ENCODE results near the gene TIGD1. TPM values are rescaled to one million over a fixed set of nuclear protein-coding genes. Genes with fewer than 3 reads are reported as not detected.

Gene TIGD1
- total RNA-seq, 1 donor from 2014 or later: 1.2 TPM

GRCh38 chr2:232592772-232593395 is 42.5 kb upstream of the TIGD1 start:
- Histone ChIP-seq H3K4me1 (peaks cover 30% of the 10 kb centered on the region), H3K4me3 (no peak overlapping the region), H3K36me3 (no peaks in the 10 kb centered on the region), H3K9me3 (no peaks in the 10 kb centered on the region), H3K27ac (no peak overlapping the region), H3K27me3 (no peaks in the 10 kb centered on the region)
- DNase-seq (ENCODE audit: extremely low spot score in 2 of 2): no peak
- intact Hi-C loops (cut with DNase I): no loop called here
- TF ChIP-seq POLR2AphosphoS5 (IDR thresholded peaks at IDR 0.05; ENCODE audit: insufficient read depth in 1 of 2, low read depth in 1 of 2): peak in 1 of 2 donors; percentile 77
- TF ChIP-seq POLR2A (IDR thresholded peaks at IDR 0.05): no peak

- no peak overlapping the region for H3K4me3 ChIP-seq
- DNase-seq (ENCODE audit: extremely low spot score in 2 of 2): no peak
- intact Hi-C loops (cut with DNase I): no loop called here
- H3K4me1 ChIP-seq: peaks cover 34% of the 10 kb centered on the region
- TF ChIP-seq POLR2AphosphoS5 (IDR thresholded peaks at IDR 0.05; ENCODE audit: insufficient read depth in 1 of 2, low read depth in 1 of 2) (peak in 1 of 2 donors; percentile 56), CTCF (IDR thresholded peaks at IDR 0.05) (no peak)
- H3K9me3 ChIP-seq: no peaks in the 10 kb centered on the region
- peak overlapping the region; percentile 64 for H3K27ac ChIP-seq
- no peaks in the 10 kb centered on the region for H3K27me3 ChIP-seq
- H3K36me3 ChIP-seq: no peaks in the 10 kb centered on the region
These were observed 38.6 kb upstream of the TIGD1 start for GRCh38 chr2:232588680-232589585.

- peaks cover 28% of the 10 kb centered on the region for H3K4me1 ChIP-seq
- H3K9me3 ChIP-seq: no peaks in the 10 kb centered on the region
- H3K36me3 ChIP-seq: no peaks in the 10 kb centered on the region
- TF ChIP-seq CTCF (IDR thresholded peaks at IDR 0.05): no peak
- no peak for TF ChIP-seq POLR2A (IDR thresholded peaks at IDR 0.05)
- no peak for TF ChIP-seq POLR2AphosphoS5 (IDR thresholded peaks at IDR 0.05; ENCODE audit: insufficient read depth in 1 of 2, low read depth in 1 of 2)
- H3K27ac ChIP-seq: no peak overlapping the region
- no peaks in the 10 kb centered on the region for H3K27me3 ChIP-seq
- intact Hi-C loops (cut with DNase I): no loop called here
- no peak for DNase-seq (ENCODE audit: extremely low spot score in 2 of 2)
- no peak overlapping the region for H3K4me3 ChIP-seq
These were observed 37.7 kb upstream of the TIGD1 start for GRCh38 chr2:232588031-232588430.

GRCh38 chr2:232587512-232587911 is 37.2 kb upstream of the TIGD1 start:
- H3K36me3 ChIP-seq: no peaks in the 10 kb centered on the region
- intact Hi-C loops (cut with DNase I): no loop called here
- TF ChIP-seq POLR2A (IDR thresholded peaks at IDR 0.05) (no peak), CTCF (IDR thresholded peaks at IDR 0.05) (no peak), POLR2AphosphoS5 (IDR thresholded peaks at IDR 0.05; ENCODE audit: insufficient read depth in 1 of 2, low read depth in 1 of 2) (no peak)
- DNase-seq (ENCODE audit: extremely low spot score in 2 of 2): no peak
- H3K27ac ChIP-seq: no peak overlapping the region
- peaks cover 24% of the 10 kb centered on the region for H3K4me1 ChIP-seq
- no peaks in the 10 kb centered on the region for H3K9me3 ChIP-seq
- H3K27me3 ChIP-seq: no peaks in the 10 kb centered on the region
- no peak overlapping the region for H3K4me3 ChIP-seq

DNA sequence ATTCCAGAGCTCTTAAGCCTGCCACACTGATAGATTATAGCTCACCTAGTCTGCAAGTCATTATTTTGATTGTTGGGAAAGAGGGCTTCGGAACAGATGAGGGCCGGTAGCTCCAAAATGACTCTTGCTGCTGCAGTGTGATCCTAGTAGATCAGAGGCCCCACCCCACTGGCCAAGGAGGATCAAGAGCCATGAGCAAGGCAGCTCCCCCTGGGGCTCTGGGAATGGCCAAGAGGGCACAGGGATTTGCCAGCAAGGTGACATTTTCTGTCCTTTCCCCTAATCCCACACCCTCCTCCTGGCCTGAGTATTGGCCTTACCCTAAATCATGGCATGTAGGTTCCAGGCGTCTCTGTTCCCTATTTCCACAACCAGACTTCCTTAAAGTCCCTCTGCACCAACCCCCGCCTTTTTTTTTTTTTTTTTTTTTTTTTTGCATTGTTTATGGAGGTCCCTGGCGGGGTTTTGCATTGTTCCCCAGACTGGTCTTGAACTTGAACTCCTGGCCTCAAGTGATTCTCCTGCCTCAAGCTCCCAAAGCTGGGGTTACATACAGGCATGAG is 36.7 kb upstream of the TIGD1 start:
- intact Hi-C loops (cut with DNase I): no loop called here
- no peak for TF ChIP-seq POLR2A (IDR thresholded peaks at IDR 0.05)
- DNase-seq (ENCODE audit: extremely low spot score in 2 of 2): no peak
- peaks cover 0 to 4% of the 10 kb centered on the region in 2 donors for H3K36me3 ChIP-seq
- no peaks in the 10 kb centered on the region for H3K9me3 ChIP-seq
- H3K27ac ChIP-seq: no peak overlapping the region
- no peaks in the 10 kb centered on the region for H3K27me3 ChIP-seq
- no peak overlapping the region for H3K4me3 ChIP-seq
- H3K4me1 ChIP-seq: peaks cover 22% of the 10 kb centered on the region
